NB4 (cell line): ENCODE data around the gene UIMC1.

Experiments
- DNase-seq: peaks from one replicate; pipeline ENCODE4 v3.0.0; 2010; ENCODE audit warnings: low read depth
- H3K4me3 ChIP-seq: one replicate; pipeline ENCODE4 v1.5.1; 2011; ENCODE audit warnings: mild to moderate bottlenecking, low read depth, low read length, moderate library complexity
- CTCF ChIP-seq: IDR thresholded peaks from one replicate; pipeline ENCODE4 v1.5.1; 2012; ENCODE audit warnings: low read depth, low read length
- MYC ChIP-seq: IDR thresholded peaks from 2 replicates; pipeline ENCODE4 v1.6.1; 2011; ENCODE audit warnings: low read depth, low read length
- POLR2A ChIP-seq: IDR thresholded peaks from 2 replicates; pipeline ENCODE4 v1.6.1; 2011; ENCODE audit warnings: mild to moderate bottlenecking; ENCODE audit not compliant: insufficient read length; ENCODE audit errors: extremely low read depth
- TF ChIP-seq, protein P1 (sequence below): IDR thresholded peaks from 2 replicates; pipeline ENCODE4 v1.6.1; 2011; ENCODE audit warnings: low read depth, low read length

Gene UIMC1

DNA sequence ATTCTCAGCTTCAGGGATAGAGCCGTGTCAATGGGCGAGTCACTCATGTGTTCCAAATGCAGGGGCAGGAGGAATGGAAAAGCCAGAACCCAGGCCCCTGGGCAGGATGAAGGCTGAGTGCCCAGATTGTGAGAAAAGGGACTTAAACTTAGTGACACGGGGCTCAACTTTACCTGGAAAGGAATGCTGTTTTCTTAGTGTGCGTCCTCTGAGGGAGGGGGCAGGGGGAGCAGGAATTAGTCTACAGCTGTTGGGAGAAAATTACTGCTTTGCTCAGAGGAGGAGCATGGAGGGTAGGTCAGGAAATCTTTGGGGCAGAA, 122.0 kb downstream of the UIMC1 start:
- DNase-seq = no peak
- H3K4me3 ChIP-seq = no peak overlapping the region
- TF ChIP-seq, protein P1, sequence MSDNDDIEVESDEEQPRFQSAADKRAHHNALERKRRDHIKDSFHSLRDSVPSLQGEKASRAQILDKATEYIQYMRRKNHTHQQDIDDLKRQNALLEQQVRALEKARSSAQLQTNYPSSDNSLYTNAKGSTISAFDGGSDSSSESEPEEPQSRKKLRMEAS = no peak
- TF ChIP-seq CTCF (no peak), MYC (no peak), POLR2A (no peak)

GRCh38 chr5:176883700-176884570, 122.6 kb downstream of the UIMC1 start:
- H3K4me3 ChIP-seq = no peak overlapping the region
- DNase-seq = no peak
- TF ChIP-seq, protein P1 = no peak
- TF ChIP-seq CTCF (no peak), MYC (no peak), POLR2A (no peak)

GRCh38 chr5:176882567-176882903, 124.0 kb downstream of the UIMC1 start:
- H3K4me3 ChIP-seq = no peak overlapping the region
- DNase-seq = no peak
- no peak for TF ChIP-seq CTCF
- no peak for TF ChIP-seq POLR2A
- TF ChIP-seq MYC = no peak
- TF ChIP-seq, protein P1 = no peak

DNA sequence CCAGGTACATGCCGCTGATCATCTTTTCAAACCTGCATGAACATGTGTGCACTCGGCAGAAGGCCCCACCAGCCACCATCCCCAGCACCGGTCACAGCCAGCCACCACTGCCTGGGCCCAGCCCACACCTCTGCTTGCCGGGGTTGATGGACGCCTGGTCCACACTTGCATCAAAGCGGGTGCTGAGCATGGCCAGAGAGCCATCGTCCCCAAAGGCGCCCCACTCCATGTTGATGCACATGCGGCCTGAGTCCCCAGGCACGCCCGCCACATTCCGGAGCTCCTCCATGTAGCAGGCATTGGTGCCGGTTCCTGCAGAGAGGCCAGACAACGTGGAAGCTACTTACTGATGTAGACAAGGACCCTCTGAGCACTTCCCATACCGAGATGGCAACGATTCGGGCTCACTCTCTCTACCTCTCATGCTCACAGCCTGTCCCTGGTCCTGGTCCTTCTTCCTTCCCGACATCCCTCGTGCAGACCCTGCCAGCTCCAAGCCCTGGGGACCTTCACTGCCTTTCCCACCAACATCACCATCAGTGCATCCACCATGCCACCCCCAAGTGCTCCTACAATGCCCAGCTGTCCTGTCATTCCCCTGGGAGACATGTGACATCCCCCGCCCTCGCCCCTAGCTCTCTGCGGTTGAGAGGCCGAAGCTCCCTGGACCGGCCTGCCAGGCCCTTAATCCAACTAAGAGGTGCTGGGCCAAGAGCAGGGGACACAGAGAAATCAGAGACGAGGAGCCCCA, 124.6 kb downstream of the UIMC1 start:
- DNase-seq = no peak
- no peak overlapping the region for H3K4me3 ChIP-seq
- TF ChIP-seq CTCF (no peak), POLR2A (no peak), MYC (no peak)
- TF ChIP-seq, protein P1 = no peak

DNA sequence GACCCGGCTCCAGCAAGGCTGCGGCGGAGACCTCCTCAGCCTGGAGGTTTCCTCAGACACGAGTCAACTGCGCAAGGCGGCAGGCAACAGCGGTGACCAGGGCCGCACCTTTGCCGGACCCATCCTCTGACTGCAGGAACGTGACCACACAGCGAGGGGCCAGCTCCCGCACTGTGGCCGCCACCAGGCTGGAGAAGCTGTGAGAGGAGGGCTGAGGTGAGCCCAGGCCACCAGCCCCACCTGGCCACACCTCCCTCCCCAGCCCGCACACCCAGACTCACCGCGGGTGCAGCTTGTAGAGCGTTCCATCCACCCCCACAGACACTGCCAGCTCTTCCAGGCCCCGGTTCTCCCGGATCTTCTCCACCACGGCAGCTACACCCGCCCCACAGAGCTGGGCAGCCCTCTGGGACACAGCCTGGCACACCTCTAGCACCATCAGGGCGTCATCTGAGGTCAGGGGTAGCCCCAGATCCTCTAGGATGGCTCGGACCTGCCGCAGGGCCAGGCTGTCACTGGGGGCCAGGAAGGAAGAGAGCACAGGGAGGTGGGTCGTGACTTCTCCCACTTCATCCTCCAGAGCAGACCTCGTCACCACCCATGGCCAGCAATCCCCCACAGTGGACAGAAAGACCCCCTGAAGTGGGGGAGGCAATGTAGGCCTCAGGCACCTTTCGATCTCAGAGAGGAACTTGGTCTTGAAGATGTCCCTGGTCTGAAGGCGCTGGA, 125.4 kb downstream of the UIMC1 start:
- TF ChIP-seq CTCF (no peak), MYC (no peak)
- H3K4me3 ChIP-seq = no peak overlapping the region
- DNase-seq = no peak
